NCI-H187 (cell line): ENCODE results near the gene SLC16A9.
"Not testable (repeated sequence)": the region's sequence is repeated elsewhere in the genome, so short reads cannot be mapped to it uniquely, and the experiment has no call there.

Source experiments
- DNase-seq, 2 experiments: peaks; one replicate each; lab custom pipeline; 2025; lab: John Stamatoyannopoulos, UW

The SLC16A9 gene, protein sequence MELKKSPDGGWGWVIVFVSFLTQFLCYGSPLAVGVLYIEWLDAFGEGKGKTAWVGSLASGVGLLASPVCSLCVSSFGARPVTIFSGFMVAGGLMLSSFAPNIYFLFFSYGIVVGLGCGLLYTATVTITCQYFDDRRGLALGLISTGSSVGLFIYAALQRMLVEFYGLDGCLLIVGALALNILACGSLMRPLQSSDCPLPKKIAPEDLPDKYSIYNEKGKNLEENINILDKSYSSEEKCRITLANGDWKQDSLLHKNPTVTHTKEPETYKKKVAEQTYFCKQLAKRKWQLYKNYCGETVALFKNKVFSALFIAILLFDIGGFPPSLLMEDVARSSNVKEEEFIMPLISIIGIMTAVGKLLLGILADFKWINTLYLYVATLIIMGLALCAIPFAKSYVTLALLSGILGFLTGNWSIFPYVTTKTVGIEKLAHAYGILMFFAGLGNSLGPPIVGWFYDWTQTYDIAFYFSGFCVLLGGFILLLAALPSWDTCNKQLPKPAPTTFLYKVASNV

DNA sequence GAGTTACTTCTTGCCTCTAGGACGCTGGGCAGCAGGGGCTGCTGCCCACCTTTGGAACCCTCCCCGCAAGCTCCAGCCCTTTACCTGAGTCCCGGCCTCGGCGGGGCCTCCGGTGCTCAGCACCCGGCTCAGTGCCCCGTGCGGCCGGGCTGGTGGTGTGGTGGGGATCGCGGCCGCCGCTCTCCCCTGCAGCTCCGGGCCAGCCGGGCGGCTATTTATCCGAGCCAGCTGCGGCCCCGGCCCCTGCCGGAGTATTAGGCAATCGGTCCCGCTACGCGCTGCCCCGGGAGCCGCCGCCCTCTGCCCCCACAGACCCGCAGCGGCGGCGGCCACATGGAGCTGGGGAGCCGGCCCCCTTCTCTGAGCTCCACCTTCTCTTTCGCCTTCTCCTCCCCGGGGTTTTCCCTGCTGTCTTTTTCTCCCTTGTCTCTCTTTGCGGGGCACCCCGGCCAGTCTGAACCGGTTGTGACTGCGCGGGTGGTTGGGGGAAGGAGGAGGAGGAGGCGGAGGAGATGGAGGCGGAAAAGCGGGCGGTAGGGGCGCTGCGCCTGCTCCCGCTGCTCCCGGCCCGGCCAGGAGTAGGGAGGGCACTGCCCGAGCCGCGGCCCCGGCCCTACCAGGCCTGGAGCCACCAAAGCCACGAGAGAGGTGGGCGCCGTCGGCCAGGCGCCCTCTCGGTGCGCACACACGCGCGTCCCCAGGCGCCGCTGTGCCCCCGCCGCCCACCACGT lies at the start of gene SLC16A9:
TSS of gene SLC16A9 (minus strand) at position 456 of the 731 bp plus-strand sequence. CDS start 25,559 bp downstream, outside the sequence.
- no peak for DNase-seq

DNA sequence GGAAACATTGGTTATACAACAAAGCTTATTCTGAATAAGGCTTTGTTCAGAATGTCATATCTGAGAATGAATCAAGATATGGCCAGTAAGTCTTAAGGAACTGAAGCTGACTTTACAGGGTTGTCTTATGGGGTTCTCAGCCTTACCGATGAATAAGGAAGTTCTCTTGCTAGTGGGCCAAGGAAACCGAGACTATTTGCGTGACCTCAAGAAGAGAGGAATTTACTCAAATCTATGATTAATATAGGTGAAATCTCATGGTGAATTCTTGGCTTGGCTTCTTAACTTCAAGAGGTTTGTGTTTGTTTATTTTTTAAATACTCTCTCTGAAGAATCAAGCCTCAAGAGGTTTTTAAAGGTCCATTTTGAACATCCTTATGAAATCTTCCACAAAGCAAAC lies 48.3 kb upstream of the SLC16A9 start:
- no peak for DNase-seq

DNA sequence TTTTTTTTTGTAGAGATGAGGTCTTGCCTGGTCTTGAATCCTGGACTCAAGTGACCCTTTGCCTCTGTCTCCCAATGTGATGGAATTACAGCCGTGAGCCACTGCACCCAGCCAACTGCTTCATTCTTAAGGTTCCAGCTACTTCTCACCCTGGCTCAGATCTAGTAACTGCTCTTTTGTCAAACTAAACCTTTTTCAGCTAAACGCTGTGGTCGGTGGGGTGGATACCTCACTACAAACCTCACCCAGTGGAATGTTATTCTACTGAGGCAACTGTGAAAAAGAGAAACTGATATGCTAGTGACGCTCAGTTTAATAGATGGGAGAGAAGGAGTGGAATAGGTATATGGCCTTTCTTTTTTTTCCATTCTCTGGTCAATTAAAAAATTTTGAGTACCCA lies 45.3 kb upstream of the SLC16A9 start:
- DNase-seq = no peak

DNA sequence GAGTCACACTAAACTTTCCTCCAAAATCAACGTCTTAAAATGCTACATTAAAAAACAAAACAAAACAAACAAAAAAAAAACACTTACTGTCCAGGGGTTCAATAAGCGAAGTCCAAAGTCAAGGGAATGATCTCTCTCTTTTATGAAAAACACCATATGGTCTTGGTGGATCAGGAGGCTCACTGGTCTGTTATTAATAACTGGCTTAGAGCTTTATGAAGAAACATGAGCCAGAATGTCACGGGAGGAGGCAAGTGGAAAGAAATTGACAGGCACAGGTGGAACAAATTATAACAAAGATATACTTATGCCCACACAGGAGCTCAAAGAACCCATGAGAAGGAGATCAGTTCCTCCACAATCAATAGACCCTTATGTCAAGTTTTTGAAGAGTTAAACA lies 43.6 kb upstream of the SLC16A9 start, which contains the start of gene MRLN:
TSS of gene MRLN (minus strand) at position 189 of the 400 bp plus-strand sequence.
- DNase-seq = no peak

DNA sequence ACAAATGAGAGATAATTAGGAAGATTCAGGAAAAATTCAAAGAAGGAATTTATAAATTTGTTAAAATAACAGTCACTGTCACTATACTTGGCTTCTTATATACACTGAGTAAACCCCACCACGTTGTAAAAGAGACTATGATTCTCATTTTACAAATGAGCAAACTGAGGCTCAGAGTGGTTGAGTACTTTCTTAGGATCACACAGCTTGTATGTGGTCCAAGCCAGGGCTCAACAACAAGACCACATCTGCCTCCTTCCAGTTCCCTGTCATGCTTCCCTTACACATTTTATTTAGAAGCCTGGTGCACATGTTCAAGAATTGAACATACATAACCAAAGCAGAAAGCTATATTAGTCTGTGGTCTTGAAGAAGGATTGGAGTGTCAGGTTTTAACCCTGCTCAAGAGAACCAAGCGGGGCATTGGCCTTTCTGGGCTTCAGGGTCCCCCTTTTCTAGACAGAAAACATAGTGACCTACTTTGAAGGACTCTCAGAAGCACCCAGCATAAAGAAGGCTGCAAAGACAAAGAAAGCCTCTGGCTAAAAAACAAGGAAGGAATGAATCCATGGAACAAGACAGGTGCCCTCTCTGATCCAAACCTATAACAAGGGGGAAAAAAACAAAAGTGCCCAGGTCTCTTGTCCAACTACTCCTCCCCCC lies 42.8 kb upstream of the SLC16A9 start:
- DNase-seq = no peak

DNA sequence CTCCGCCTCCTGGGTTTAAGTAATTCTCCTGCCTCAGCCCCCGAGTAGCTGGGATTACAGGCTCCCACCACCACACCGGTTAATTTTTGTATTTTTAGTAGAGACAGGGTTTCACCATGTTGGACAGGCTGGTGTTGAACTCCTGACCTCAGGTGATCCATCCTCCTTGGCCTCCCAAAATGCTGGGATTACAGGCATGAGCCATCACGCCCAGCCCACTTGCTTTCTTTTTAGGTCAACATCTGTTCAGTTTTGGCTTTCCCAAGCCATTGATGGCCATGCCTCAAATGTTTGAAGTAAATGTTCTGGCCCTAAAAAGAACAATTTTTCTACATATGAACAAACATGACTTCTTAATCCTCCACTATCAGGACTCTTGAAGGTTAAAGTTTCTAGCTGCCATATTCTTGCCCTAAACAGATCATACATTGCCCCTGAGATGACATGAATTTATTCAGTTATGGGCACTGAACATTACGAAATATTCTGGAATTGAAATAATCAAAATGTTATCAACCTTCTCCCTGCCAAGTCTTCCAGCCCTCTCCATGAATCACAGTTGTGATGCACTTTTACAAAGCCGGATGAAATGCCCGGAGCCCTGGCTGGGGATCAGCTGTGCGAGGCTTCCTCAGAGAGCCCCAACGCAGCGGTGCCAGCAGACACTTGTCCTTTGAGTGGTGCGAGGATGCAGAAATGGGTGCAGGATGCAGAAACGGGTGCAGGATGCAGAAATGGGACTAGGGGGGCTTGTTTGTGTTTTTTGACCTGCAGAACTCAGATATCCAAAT lies 40.7 kb upstream of the SLC16A9 start:
- no peak for DNase-seq

DNA sequence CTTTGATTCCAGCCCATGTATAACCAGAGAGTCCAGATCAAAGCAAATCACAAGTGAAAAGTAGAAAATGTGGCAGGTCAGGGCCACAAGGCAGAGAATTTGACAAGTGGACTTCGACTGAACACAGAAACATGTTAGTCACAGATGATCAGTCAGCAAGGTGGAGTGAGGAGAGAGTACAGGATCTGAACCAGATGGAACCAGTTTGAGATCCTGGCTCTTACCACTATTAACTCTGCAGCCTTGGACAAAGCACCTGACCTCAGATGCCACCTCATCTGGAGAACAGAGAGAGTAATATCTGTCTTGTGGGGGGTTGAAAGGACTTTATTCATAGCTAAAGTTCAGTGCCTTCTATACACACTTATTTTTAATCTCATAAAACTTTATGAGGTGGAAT lies 39.2 kb upstream of the SLC16A9 start:
- no peak for DNase-seq

DNA sequence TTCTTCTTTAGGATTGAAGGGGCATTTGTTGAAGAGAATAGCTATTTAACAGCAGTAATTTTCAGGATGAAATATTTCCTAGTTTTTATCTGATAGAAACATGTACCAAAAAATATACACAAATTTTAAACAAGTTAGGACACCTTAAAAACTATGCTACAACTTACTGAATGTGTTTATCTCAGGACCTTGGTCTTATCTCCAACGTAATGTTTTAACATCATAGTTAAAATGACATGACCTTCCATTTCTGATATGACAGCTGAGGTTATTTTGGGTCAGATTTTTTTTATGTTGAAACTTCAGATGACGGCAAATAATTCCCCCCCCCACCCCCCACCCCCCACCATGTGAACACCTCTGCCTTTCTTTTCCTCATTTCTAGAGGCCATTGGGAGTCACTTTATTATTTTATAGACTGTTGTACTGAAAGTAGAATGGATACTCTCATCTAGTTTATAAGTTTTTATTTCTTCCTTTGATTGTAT lies 35.6 kb upstream of the SLC16A9 start:
- DNase-seq = no peak

DNA sequence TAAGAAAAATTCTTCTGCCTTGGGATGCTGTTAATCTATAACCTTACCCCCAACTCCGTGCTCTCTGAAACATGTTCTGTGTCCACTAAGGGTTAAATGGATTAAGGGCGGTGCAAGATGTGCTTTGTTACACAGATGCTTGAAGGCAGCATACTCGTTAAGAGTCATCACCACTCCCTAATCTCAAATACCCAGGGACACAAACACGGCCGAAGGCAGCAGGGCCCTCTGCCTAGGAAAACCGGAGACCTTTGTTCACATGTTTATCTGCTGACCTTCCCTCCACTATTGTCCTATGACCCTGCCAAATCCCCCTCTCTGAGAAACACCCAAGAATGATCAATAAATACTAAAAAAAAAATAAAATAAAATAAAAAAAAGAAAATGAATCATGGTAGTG lies 35.1 kb upstream of the SLC16A9 start:
- not testable (repeated sequence) for DNase-seq

DNA sequence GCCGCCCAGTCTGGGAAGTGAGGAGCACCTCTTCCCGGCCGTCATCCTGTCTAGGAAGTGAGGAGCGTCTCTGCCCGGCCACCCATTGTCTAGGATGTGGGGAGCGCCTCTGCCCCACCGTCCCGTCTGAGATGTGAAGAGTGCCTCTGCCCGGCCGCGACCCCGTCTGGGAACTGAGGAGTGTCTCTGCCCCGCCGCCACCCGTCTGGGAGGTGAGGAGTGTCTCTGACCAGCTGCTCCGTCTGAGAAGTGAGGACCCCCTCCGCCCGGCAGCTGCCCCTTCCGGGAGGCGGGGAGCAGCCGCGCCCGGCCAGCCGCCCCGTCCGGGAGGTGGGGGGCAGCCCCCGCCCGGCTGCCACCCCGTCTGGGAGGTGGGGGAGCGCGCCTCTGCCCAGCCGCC lies 34.5 kb upstream of the SLC16A9 start:
- not testable (repeated sequence) for DNase-seq

DNA sequence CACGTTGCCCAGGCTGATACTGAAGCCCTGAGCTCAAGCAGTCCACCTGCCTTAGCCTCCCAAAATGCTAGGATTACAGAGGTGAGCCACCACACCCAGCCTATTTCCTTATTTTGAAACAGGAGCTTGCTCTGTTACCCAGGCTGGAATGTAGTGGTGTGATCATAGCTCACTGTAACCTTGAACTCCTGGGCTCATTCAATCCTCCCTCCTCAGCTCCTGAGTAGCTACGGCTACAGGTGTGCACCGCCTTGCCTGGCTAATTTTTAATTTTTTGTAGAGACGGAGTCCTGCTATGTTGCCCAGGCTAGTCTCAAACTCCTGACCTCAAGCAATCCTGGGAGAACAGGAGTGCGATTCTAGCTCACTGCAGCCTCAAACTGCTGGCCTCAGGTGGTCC lies 31.9 kb upstream of the SLC16A9 start:
- DNase-seq = no peak

DNA sequence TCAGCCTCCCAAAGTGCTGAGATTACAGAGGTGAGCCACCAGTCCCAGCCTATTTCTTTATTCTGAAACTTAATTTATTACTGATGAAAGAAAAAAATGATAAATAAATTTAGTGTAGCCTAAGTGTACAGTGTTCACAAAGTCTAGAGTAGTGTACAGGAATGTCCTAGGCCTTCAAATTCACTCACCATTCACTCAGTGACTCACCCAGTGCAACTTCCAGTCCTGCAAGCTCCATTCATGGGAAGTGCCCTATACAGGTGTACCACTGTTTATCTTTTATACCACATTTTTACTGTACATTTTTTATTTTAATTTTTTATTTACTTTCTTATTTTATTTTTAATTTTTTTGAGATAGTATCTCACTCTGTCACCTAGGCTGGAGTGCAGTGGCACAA lies 31.4 kb upstream of the SLC16A9 start:
- DNase-seq = no peak

DNA sequence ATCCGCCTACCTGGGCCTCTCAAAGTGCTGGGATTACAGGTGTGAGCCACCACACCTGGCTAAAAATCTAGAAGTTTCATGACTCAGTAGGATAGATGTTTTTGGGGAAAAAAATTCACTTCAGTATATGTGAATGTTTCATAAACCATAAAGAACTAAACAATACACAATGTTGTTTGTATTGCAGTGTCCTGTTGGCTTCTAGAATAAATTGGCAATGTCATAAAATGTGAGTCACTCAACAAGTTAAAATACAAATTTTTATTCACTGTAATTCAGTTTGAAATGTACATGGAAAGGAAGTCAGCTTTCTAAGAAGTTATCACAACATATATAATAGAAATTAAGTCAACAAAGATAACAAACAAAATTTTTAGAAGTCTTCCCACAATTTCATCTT lies 27.1 kb upstream of the SLC16A9 start:
- no peak for DNase-seq

DNA sequence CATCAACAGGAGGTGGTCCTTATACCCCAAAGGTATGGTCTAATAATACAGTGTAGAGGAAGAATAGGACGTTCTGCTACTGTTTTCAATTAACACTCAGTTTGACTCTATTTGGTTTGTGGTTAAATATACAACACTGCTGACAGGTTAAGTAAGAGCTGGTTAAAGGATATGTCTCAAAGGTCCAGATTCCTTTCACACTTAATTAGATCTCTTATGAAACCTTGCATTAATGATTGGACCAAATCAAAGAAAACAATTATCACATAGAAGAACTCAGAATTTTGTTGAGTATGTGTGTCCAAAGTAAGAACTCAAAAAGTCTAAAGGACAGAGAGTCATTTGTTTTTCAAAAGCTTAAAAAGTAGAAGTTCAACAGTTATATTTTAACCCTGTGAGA lies 25.6 kb upstream of the SLC16A9 start:
- DNase-seq = no peak

DNA sequence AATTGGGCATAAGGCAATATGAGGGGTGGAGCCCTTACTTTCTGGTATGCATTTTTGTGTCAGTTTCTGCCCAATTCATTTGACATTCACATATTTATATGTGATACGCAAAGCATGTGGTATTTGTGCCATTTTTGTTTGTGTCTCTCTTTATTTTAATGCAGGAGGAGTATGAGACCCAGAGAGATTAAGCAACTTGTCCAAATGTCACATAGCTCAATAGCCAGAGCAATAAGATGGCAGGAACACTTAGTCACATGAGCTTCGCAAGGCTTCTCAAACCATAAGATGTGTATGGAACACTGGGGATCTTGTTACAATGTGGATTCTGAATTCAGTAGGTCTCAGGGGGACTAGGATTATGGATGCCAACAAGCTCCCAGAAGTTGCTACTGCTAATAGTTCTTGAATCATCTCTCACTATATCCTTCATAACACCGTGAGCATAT lies 24.4 kb upstream of the SLC16A9 start:
- no peak for DNase-seq

DNA sequence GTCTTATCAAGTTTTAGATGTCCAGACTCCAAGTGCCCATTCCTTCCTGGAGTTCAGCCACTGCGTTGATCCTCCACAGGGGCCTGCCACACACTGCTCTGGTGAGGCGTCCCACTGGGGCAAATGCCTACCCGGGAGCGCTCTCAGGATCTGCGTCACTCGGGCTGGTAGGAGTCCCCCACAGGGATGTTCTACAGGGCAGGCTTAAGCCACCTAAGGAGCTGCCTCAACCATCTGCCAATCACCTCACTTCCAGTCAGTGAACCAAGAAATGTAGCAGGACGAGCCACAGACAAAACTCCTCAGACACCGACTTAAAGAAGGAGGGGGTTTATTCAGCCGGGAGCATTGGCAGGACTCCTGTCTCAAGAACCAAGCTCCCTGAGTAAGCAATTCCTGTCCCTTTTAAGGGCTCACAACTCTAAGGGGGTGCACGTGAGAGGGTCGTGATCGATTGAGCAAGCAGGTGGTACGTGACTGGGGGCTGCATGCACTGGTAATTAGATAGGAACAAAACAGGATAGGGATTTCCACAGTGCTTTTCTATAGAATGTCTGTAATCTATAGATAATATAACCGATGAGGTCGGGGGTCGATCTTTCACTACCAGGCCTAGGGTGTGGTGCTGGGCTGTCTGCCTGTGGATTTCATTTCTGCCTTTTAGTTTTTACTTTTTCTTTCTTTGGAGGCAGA lies 23.8 kb upstream of the SLC16A9 start:
- DNase-seq = not testable (repeated sequence)

DNA sequence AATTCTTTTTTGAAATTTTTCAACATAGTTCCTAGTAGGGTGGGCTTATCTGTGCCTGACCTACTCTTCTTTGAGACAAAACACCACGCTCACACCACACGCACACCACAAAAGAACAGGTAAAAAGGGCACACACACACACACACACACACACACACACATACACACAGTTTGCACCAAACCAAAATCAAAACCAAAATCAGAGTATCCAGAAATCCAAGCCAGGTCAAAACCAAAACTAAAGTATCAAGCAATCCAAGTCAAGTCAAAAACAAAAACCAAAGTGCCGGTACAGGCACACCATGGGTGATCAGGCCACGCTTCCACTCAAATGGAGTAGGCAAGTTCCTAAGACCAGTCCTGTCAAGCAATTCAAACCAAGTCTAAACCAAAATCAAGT lies 23.2 kb upstream of the SLC16A9 start:
- DNase-seq = not testable (repeated sequence)

DNA sequence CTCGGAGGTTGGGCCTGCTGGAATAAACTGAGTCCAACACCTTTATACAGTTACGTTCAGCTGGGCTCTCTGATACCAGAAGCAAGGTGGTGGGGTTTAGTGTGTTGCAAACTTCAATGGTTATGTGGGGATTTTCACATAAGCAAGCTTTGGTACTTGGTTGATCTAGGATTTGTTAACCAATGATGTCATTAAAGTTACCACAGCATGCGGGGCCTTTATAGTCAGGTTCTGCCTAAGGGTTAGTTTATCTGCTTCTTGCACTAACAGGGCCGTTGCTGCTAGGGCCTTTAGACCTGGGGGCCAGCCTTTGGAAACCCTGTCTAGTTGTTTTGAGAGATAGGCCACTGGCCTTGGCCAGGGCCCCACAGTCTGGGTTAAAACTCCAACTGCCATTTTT lies 19.5 kb upstream of the SLC16A9 start:
- not testable (repeated sequence) for DNase-seq

DNA sequence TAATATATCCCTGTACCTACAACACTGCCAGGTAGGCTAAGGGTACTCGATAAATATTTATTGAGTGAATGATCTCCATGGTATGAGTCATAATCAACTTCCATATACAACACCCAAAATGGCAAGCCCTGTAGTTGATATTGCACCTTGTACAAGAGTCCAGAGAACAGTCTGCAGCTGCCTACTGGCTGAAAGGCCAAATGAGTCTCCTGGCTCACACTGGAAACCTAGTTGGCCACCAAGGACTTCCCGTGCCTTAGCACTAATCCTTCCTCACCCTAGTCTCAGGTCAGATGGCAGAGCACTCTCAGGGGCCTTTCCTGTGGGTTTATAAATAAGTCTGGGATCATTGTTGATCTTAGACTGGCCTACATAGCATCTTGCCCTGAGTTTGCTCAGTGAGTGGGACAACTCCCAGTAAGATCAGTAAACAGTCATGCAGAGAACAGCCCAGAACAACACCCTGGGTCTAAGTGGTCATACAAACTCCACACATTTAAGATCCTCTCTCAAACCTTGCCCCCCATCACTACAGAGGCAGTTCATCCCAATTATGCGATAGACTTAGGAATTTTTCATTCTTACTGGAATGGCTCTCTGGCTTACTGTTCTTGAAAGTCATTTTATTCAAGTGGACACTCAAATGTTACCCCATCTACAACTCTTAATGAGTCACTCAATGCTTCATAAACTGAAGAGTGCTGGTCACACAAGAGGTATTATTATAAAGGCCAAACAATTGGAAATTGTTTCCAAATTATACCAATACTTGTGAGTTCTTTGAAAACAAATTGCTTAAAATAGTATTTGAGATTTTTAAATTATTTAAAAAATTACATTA lies 14.7 kb upstream of the SLC16A9 start:
- DNase-seq = no peak

DNA sequence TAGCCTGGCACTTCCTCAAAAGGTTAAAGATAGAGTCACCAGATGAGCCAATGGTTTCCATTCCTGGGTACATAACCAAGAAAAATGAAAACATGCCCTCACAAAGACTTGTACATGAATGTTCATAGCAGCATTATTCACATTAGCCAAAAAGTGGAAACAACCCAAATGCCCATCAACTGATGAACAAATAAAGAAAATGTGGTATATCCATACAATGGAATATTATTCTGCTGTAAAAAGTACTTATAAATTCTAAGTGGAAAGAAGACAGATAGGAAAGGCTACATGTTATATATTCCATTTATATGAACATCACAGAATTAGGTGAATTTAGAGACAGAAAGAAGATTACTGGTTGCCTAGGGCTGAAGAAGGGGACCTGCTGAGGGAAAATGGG lies 10.7 kb upstream of the SLC16A9 start:
- no peak for DNase-seq
